Measurements from ENCODE around the gene ACAT2. TPM values are rescaled to one million over a fixed set of nuclear protein-coding genes. Genes with fewer than 3 reads are reported as not detected.

ACAT2 gene
- total RNA-seq, 2 donors from 2014 or later = 7.3 to 16.2 TPM

GRCh38 chr6:159778131-159778530, 16.3 kb downstream of the ACAT2 start:
- H3K27ac ChIP-seq = no peak overlapping the region
- no peaks in the 10 kb centered on the region for H3K9me3 ChIP-seq
- DNase-seq (no peak), ATAC-seq (no peak)
- H3K36me3 ChIP-seq (replicated peaks in 1 of 2; ENCODE audit: insufficient read depth in 1 of 2, low read depth in 2 of 2) = peaks cover 0 to 38% of the 10 kb centered on the region in 2 donors
- no peaks in the 10 kb centered on the region for H3K4me1 ChIP-seq
- WGBS, 2 donors = 44 to 55% methylated on average over 1 of the region's 1 CpG
- no peak for TF ChIP-seq CTCF (IDR thresholded peaks at IDR 0.05)
- no peak overlapping the region for H3K4me3 ChIP-seq
- no peaks in the 10 kb centered on the region for H3K27me3 ChIP-seq
- intact Hi-C loops (cut with DNase I) = no loop called here

- TF ChIP-seq POLR2A (IDR thresholded peaks at IDR 0.05) (no peak), CTCF (IDR thresholded peaks at IDR 0.05) (no peak)
- H3K27ac ChIP-seq = no peak overlapping the region
- H3K9me3 ChIP-seq = no peaks in the 10 kb centered on the region
- no peaks in the 10 kb centered on the region for H3K27me3 ChIP-seq
- WGBS, 2 donors = 47 to 56% methylated on average over 3 of the region's 3 CpGs
- no peak overlapping the region for H3K4me3 ChIP-seq
- intact Hi-C loops (cut with DNase I) = no loop called here
- peaks cover 0 to 40% of the 10 kb centered on the region in 2 donors for H3K36me3 ChIP-seq (replicated peaks in 1 of 2; ENCODE audit: insufficient read depth in 1 of 2, low read depth in 2 of 2)
- DNase-seq (no peak), ATAC-seq (no peak)
- no peaks in the 10 kb centered on the region for H3K4me1 ChIP-seq
Observed at GRCh38 chr6:159778542-159779103, 16.8 kb downstream of the ACAT2 start.

- Histone ChIP-seq H3K4me1 (peaks cover 44% of the 10 kb centered on the region), H3K9me3 (no peaks in the 10 kb centered on the region), H3K27me3 (no peaks in the 10 kb centered on the region), H3K4me3 (peak overlapping the region; percentile 96 to 98), H3K27ac (peak overlapping the region in 3 of 4 donors; percentile 93 to 100 (median 99)), H3K36me3 (replicated peaks in 1 of 2; ENCODE audit: insufficient read depth in 1 of 2, low read depth in 2 of 2) (peaks cover 0 to 19% of the 10 kb centered on the region in 2 donors)
- WGBS, 2 donors = 29 to 31% methylated on average over 15 of the region's 15 CpGs
- TF ChIP-seq CTCF (IDR thresholded peaks at IDR 0.05) (no peak), POLR2A (IDR thresholded peaks at IDR 0.05) (no peak)
- ATAC-seq (no peak), DNase-seq (no peak)
- intact Hi-C loops (cut with DNase I) = no loop called here
Observed at GRCh38 chr6:159788276-159788675, 26.4 kb downstream of the ACAT2 start.

- peaks cover 48% of the 10 kb centered on the region for H3K4me1 ChIP-seq
- no peaks in the 10 kb centered on the region for H3K9me3 ChIP-seq
- TF ChIP-seq CTCF (IDR thresholded peaks at IDR 0.05) (no peak), POLR2A (IDR thresholded peaks at IDR 0.05) (no peak)
- ATAC-seq (no peak), DNase-seq (peak; percentile 54 to 68 (median 57))
- peak overlapping the region; percentile 96 to 98 for H3K4me3 ChIP-seq
- no peaks in the 10 kb centered on the region for H3K27me3 ChIP-seq
- peaks cover 0 to 14% of the 10 kb centered on the region in 2 donors for H3K36me3 ChIP-seq (replicated peaks in 1 of 2; ENCODE audit: insufficient read depth in 1 of 2, low read depth in 2 of 2)
- intact Hi-C loops (cut with DNase I) = no loop called here
- H3K27ac ChIP-seq = peak overlapping the region; percentile 86 to 100 (median 96)
- WGBS, 2 donors = 0 to 1% methylated on average over 18 to 60 of the region's 60 CpGs
Observed at GRCh38 chr6:159788753-159789376, 27.0 kb downstream of the ACAT2 start.

Data from body of pancreas (tissue), 4 donors.